CD14-positive monocyte (primary cell): ENCODE data around the gene ATP6V0A1. TPM values are rescaled to one million over a fixed set of nuclear protein-coding genes. Genes with fewer than 3 reads are reported as not detected.

ENCODE experiments used
- DNase-seq, 3 donors: peaks; one replicate each; pipeline ENCODE4 v3.0.0-alpha.2; 2011 to 2022
- H2AFZ ChIP-seq: 2 replicates; pipeline ENCODE4 v1.6.0; 2012; ENCODE audit warnings: mild to moderate bottlenecking, low read depth, low read length, inconsistent platforms; ENCODE audit not compliant: insufficient read depth, poor library complexity, severe bottlenecking
- H3K27ac ChIP-seq, 2 donors: 1 replicate in 1 of 2; 2 replicates in 1 of 2; pipeline ENCODE4 v1.5.1; 2012 to 2013; ENCODE audit warnings: low read length in 2 of 2, control low read depth in 1 of 2, inconsistent platforms in 1 of 2, low read depth in 1 of 2, mild to moderate bottlenecking in 1 of 2
- H3K27me3 ChIP-seq, 2 donors: one replicate each; pipeline versions ENCODE4 v1.6.0 to v1.6.1; 2011 to 2013; ENCODE audit warnings: low read length in 2 of 2; ENCODE audit not compliant: control insufficient read depth in 2 of 2, insufficient read depth in 2 of 2
- H3K36me3 ChIP-seq, 2 donors: replicated peaks in 1 of 2; 1 replicate in 1 of 2; 2 replicates in 1 of 2; pipeline versions ENCODE4 v1.5.1 to v1.6.1; 2012 to 2013; ENCODE audit warnings: low read length in 2 of 2, control low read depth in 1 of 2, inconsistent platforms in 1 of 2, mild to moderate bottlenecking in 1 of 2; ENCODE audit not compliant: insufficient read depth in 2 of 2, control insufficient read depth in 1 of 2
- H3K4me1 ChIP-seq, 2 donors: 1 replicate in 1 of 2; 2 replicates in 1 of 2; pipeline versions ENCODE4 v1.5.1 to v1.6.1; 2012 to 2013; ENCODE audit warnings: low read length in 2 of 2, control low read depth in 1 of 2, inconsistent platforms in 1 of 2, mild to moderate bottlenecking in 1 of 2, moderate library complexity in 1 of 2; ENCODE audit not compliant: insufficient read depth in 2 of 2, control insufficient read depth in 1 of 2
- H3K4me2 ChIP-seq: replicated peaks from 2 replicates; pipeline ENCODE3; 2012; ENCODE audit warnings: low read length, moderate library complexity, mild to moderate bottlenecking; ENCODE audit not compliant: poor library complexity, severe bottlenecking; ENCODE audit errors: extremely low read depth
- H3K4me3 ChIP-seq, 3 experiments: fragments of 200-600 bp in 1 of 3; sonication (generic) in 1 of 3; replicated peaks in 1 of 3; 1 replicate in 2 of 3; 2 replicates in 1 of 3; pipeline ENCODE4 v1.5.1; 2011 to 2013; ENCODE audit warnings: low read length in 3 of 3, mild to moderate bottlenecking in 3 of 3, control low read depth in 2 of 3, low read depth in 2 of 3, inconsistent platforms in 1 of 3, moderate library complexity in 1 of 3
- H3K79me2 ChIP-seq: 2 replicates; pipeline ENCODE4 v1.6.0; 2012; ENCODE audit warnings: mild to moderate bottlenecking, control low read depth, inconsistent platforms, low read length, moderate library complexity; ENCODE audit not compliant: insufficient read depth
- H3K9ac ChIP-seq: 2 replicates; pipeline ENCODE4 v1.6.0; 2017; ENCODE audit warnings: low read length, mild to moderate bottlenecking; ENCODE audit not compliant: insufficient read depth, poor library complexity, severe bottlenecking
- H3K9me3 ChIP-seq, 2 donors: replicated peaks in 1 of 2; 1 replicate in 1 of 2; 2 replicates in 1 of 2; pipeline versions ENCODE4 v1.5.1 to v1.6.1; 2012 to 2013; ENCODE audit warnings: low read length in 2 of 2, control low read depth in 1 of 2; ENCODE audit not compliant: control insufficient read depth in 1 of 2, insufficient read depth in 1 of 2
- H4K20me1 ChIP-seq: 2 replicates; pipeline ENCODE4 v1.6.0; 2012; ENCODE audit warnings: mild to moderate bottlenecking, low read length, control low read depth, moderate library complexity; ENCODE audit not compliant: insufficient read depth
- H3K27ac Mint-ChIP-seq, 7 donors: one replicate each; pipeline ENCODE4 v1.8.0; 2020; ENCODE audit warnings: mild to moderate bottlenecking in 7 of 7, mixed read lengths in 7 of 7, moderate library complexity in 6 of 7, inconsistent platforms in 2 of 7
- H3K27me3 Mint-ChIP-seq, 3 donors: one replicate each; pipeline ENCODE4 v1.8.0; 2021 to 2022; ENCODE audit warnings: low read depth in 3 of 3, mild to moderate bottlenecking in 3 of 3, mixed read lengths in 3 of 3, moderate library complexity in 3 of 3, inconsistent platforms in 1 of 3
- H3K36me3 Mint-ChIP-seq, 2 donors: one replicate each; pipeline ENCODE4 v1.8.0; 2020; ENCODE audit warnings: mixed read lengths in 2 of 2, inconsistent platforms in 1 of 2, mild to moderate bottlenecking in 1 of 2
- H3K4me1 Mint-ChIP-seq: one replicate; pipeline ENCODE4 v1.8.0; 2020; ENCODE audit warnings: mild to moderate bottlenecking, mixed read lengths
- H3K4me3 Mint-ChIP-seq, 2 donors: one replicate each; pipeline ENCODE4 v1.8.0; 2020; ENCODE audit warnings: mild to moderate bottlenecking in 2 of 2, mixed read lengths in 2 of 2, moderate library complexity in 1 of 2
- H3K9me3 Mint-ChIP-seq, 7 donors: one replicate each; pipeline ENCODE4 v1.8.0; 2020 to 2022; ENCODE audit warnings: mixed read lengths in 7 of 7, mild to moderate bottlenecking in 6 of 7, moderate library complexity in 6 of 7, inconsistent platforms in 2 of 7
- WGBS: methylation state at CpG from one replicate; pipeline ENCODE4 v1.1.5; 2013; ENCODE audit warnings: missing lambda C conversion rate; ENCODE audit not compliant: insufficient coverage; 5-methylcytosine and 5-hydroxymethylcytosine counted together
- intact Hi-C, 2 donors: fragments of 100-400 bp; cut with micrococcal nuclease; formaldehyde crosslinking; loops; one replicate each; pipeline versions ENCODE4 v1.15.0 to v1.15.1; 2023
- polyA plus RNA-seq, 3 donors: library from polyadenylated mRNA; depleted of rRNA in 1 of 3; unstranded in 2 of 3; stranded (reverse) in 1 of 3; fragments of 300-500 nt in 2 of 3; fragments of >200 nt in 1 of 3; fragmentation: Illumina TruSeq in 2 of 3; gene quantifications; 1 replicate in 2 of 3; 2 replicates in 1 of 3; pipeline ENCODE4 v1.2.3, GENCODE V29; 2012 to 2021
- TF ChIP-seq, protein P1 (sequence below): fragments of 200-600 bp; IDR thresholded peaks from one replicate; pipeline ENCODE4 v1.8.0; 2022; ENCODE audit warnings: antibody characterized with exemption, mild to moderate bottlenecking

The ATP6V0A1 gene
- polyA plus RNA-seq, 3 donors, result 36.1 to 126 (median 55.1) TPM

- H3K9ac ChIP-seq, result no peak overlapping the region
Observed at GRCh38 chr17:42541041-42541833, 82.6 kb downstream of the ATP6V0A1 start.

More at GRCh38 chr17:42541041-42541833, 82.6 kb downstream of the ATP6V0A1 start:
- Histone ChIP-seq H3K4me3 (no peak overlapping the region), H3K79me2 (peaks cover 13% of the 10 kb centered on the region), H4K20me1 (peaks cover 21% of the 10 kb centered on the region), H3K36me3 (peaks cover 48 to 60% of the 10 kb centered on the region in 2 donors), H3K4me2 (no peak overlapping the region), H2AFZ (no peak overlapping the region), H3K27me3 (no peaks in the 10 kb centered on the region), H3K27ac (no peak overlapping the region), H3K9me3 (no peaks in the 10 kb centered on the region), H3K4me1 (peaks cover 10 to 11% of the 10 kb centered on the region in 2 donors)
- no peak for DNase-seq
- intact Hi-C loops, result no loop called here
- H3K27me3 Mint-ChIP-seq, result peaks cover 0 to under 1% (median under 1%) of the 10 kb centered on the region in 3 donors
- no peaks in the 10 kb centered on the region for H3K9me3 Mint-ChIP-seq
- no peak overlapping the region for H3K4me3 Mint-ChIP-seq
- peak overlapping the region in 2 of 7 donors; percentile 30 to 70 for H3K27ac Mint-ChIP-seq
- WGBS, result 84% methylated on average over 10 of the region's 17 CpGs
- TF ChIP-seq, protein P1, sequence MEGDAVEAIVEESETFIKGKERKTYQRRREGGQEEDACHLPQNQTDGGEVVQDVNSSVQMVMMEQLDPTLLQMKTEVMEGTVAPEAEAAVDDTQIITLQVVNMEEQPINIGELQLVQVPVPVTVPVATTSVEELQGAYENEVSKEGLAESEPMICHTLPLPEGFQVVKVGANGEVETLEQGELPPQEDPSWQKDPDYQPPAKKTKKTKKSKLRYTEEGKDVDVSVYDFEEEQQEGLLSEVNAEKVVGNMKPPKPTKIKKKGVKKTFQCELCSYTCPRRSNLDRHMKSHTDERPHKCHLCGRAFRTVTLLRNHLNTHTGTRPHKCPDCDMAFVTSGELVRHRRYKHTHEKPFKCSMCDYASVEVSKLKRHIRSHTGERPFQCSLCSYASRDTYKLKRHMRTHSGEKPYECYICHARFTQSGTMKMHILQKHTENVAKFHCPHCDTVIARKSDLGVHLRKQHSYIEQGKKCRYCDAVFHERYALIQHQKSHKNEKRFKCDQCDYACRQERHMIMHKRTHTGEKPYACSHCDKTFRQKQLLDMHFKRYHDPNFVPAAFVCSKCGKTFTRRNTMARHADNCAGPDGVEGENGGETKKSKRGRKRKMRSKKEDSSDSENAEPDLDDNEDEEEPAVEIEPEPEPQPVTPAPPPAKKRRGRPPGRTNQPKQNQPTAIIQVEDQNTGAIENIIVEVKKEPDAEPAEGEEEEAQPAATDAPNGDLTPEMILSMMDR, result no peak
- peaks cover 53 to 76% of the 10 kb centered on the region in 2 donors for H3K36me3 Mint-ChIP-seq
- H3K4me1 Mint-ChIP-seq, result peaks cover 15% of the 10 kb centered on the region
